ENCODE data around the gene ITGA3.

DNA sequence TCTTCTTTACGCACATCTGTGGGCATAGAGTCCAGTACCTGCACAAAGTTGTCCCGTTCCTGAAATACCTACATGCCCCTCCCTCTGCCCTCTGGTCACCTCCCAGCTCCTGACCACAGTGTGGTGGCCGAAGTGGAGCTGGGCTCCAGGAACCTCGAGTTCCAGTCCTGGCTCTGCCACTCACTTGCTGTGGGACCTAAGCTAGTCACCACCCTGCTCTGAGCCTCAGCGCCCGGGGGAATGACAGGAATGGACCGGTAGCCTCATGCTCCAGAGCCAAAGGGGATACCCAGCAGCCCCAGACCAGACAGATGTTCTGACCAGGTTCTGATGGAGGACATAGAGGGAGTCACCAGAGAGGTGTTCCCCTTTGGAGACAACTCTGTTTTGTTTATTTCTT is 26.7 kb upstream of the ITGA3 start:
- TF ChIP-seq POLR2A (IDR thresholded peaks at IDR 0.05) = no peak
- no peak for TF ChIP-seq CTCF (IDR thresholded peaks at IDR 0.05)
- no peak for TF ChIP-seq POLR2AphosphoS5 (IDR thresholded peaks at IDR 0.05)
